Measurements from ENCODE around the gene KCNG2.

KCNG2 gene

DNA sequence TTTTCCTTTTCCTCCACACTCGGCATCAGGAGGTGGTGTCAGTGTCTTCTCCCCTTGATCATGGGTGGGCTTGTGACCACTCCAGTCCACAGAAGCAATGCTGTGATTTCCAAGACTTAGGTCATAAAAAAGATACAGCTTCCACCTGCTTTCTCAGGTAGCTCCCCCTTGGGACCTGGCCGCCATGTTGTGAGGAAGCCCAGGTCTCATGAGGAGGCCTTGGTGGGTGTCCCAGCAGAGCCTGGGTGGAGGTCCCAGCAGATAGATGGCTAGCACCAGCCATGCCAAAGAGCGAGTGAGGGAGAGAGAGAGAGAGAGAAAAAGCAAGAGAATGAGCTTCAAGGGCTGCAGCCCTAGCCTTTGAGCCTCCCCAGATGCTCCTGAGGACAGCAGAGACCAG, 137.8 kb downstream of the KCNG2 start:
- Histone ChIP-seq H3K4me2 (ENCODE audit: low read length) (no peak overlapping the region), H3K27me3 (ENCODE audit: insufficient read depth, low read length) (no peaks in the 10 kb centered on the region), H3K4me1 (ENCODE audit: control insufficient read depth in 1 of 2, insufficient read depth in 2 of 2, low read length in 2 of 2) (peaks cover 0 to 4% of the 10 kb centered on the region in 2 experiments), H2AFZ (ENCODE audit: insufficient read depth, low read length, poor library complexity) (no peak overlapping the region), H3K14ac (ENCODE audit: low read length) (no peak overlapping the region), H3K36me3 (ENCODE audit: control insufficient read depth in 1 of 2, insufficient read depth in 2 of 2, low read length in 2 of 2) (peaks cover 2 to 4% of the 10 kb centered on the region in 2 experiments), H3K79me2 (ENCODE audit: control insufficient read depth, insufficient read depth, low read length, poor library complexity) (no peaks in the 10 kb centered on the region), H3K9me3 (ENCODE audit: insufficient read depth, low read depth, low read length) (peaks cover 2% of the 10 kb centered on the region), H3K79me1 (ENCODE audit: low read length) (no peaks in the 10 kb centered on the region), H3K23ac (ENCODE audit: low read length) (no peak overlapping the region), H4K8ac (ENCODE audit: low read depth, low read length) (no peak overlapping the region), H4K91ac (ENCODE audit: low read depth, low read length) (no peak overlapping the region), H3K4ac (ENCODE audit: low read depth, low read length) (no peak overlapping the region), H3K9ac (ENCODE audit: low read length) (no peak overlapping the region), H2BK120ac (ENCODE audit: insufficient read depth, low read length, poor library complexity) (no peak overlapping the region), H2AK5ac (ENCODE audit: low read length) (no peak overlapping the region), H3K4me3 (ENCODE audit: low read depth, low read length) (no peak overlapping the region), H2BK12ac (ENCODE audit: low read length) (no peak overlapping the region), H4K12ac (ENCODE audit: low read depth, low read length) (no peak overlapping the region), H3K18ac (ENCODE audit: low read length) (no peak overlapping the region), H2BK5ac (ENCODE audit: low read depth, low read length, poor library complexity) (no peak overlapping the region), H3K27ac (ENCODE audit: low read depth, low read length) (no peak overlapping the region)
- no peak for DNase-seq
- WGBS (ENCODE audit: extremely low coverage, insufficient coverage, insufficient read length): no CpG with 5 or more reads among the region's 3 CpGs

DNA sequence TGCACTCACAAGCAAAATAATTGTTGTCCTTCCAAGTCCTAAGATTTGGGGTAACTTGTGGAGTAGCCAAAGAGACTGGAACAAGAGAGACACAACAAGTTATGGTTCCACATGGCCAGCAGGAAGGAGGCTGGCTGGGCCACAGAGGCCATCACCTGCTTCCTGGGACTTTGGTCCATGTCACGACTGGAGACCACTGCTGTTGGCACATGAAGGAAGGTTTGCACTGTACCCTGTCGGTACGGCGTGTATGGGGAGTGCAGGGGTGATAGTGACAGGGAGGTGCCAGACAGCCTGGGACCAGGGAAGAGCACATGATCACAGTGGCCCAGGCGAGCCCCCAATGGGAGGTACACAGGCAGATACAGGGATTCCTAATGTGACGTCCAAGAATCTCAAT, 138.2 kb downstream of the KCNG2 start:
- Histone ChIP-seq H4K8ac (ENCODE audit: low read depth, low read length) (no peak overlapping the region), H3K23ac (ENCODE audit: low read length) (no peak overlapping the region), H3K4me3 (ENCODE audit: low read depth, low read length) (no peak overlapping the region), H3K79me1 (ENCODE audit: low read length) (no peaks in the 10 kb centered on the region), H3K4me1 (ENCODE audit: control insufficient read depth in 1 of 2, insufficient read depth in 2 of 2, low read length in 2 of 2) (peaks cover 0 to 4% of the 10 kb centered on the region in 2 experiments), H3K9me3 (ENCODE audit: insufficient read depth, low read depth, low read length) (peaks cover 2% of the 10 kb centered on the region), H3K14ac (ENCODE audit: low read length) (no peak overlapping the region), H4K12ac (ENCODE audit: low read depth, low read length) (no peak overlapping the region), H3K18ac (ENCODE audit: low read length) (no peak overlapping the region), H2BK12ac (ENCODE audit: low read length) (no peak overlapping the region), H2BK120ac (ENCODE audit: insufficient read depth, low read length, poor library complexity) (no peak overlapping the region), H3K27me3 (ENCODE audit: insufficient read depth, low read length) (no peaks in the 10 kb centered on the region), H3K36me3 (ENCODE audit: control insufficient read depth in 1 of 2, insufficient read depth in 2 of 2, low read length in 2 of 2) (peaks cover 2 to 4% of the 10 kb centered on the region in 2 experiments), H3K4me2 (ENCODE audit: low read length) (no peak overlapping the region), H2AK5ac (ENCODE audit: low read length) (no peak overlapping the region), H3K4ac (ENCODE audit: low read depth, low read length) (no peak overlapping the region), H2AFZ (ENCODE audit: insufficient read depth, low read length, poor library complexity) (no peak overlapping the region), H4K91ac (ENCODE audit: low read depth, low read length) (no peak overlapping the region), H3K27ac (ENCODE audit: low read depth, low read length) (no peak overlapping the region), H3K79me2 (ENCODE audit: control insufficient read depth, insufficient read depth, low read length, poor library complexity) (no peaks in the 10 kb centered on the region), H2BK5ac (ENCODE audit: low read depth, low read length, poor library complexity) (no peak overlapping the region), H3K9ac (ENCODE audit: low read length) (no peak overlapping the region)
- DNase-seq: no peak
- WGBS (ENCODE audit: extremely low coverage, insufficient coverage, insufficient read length): no CpG with 5 or more reads among the region's 6 CpGs

DNA sequence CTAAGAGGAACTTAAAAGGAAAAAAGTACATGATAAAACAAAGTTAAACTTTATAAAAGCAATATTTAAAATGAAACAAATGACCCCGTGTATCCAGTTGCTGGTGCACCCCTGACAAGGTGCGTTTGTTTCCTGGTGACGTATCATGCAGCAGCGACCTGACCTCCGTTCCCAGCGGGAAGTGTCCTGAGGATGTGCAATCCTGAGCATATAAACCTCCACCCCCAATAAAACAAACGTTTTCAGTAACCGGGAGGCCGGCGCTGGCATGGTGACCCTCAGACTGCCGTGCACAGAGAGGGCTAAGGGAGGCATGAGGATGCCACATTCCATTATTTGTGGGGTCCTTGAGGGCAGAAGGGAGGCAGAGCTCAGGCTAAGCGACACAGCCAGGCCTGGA, 138.9 kb downstream of the KCNG2 start:
- H3K27ac ChIP-seq (ENCODE audit: low read depth, low read length): no peak overlapping the region
- H4K8ac ChIP-seq (ENCODE audit: low read depth, low read length): no peak overlapping the region
- H2BK12ac ChIP-seq (ENCODE audit: low read length): no peak overlapping the region
- H3K4ac ChIP-seq (ENCODE audit: low read depth, low read length): no peak overlapping the region
- no peak overlapping the region for H3K14ac ChIP-seq (ENCODE audit: low read length)
- no peak overlapping the region for H3K9ac ChIP-seq (ENCODE audit: low read length)
- WGBS (ENCODE audit: extremely low coverage, insufficient coverage, insufficient read length): no CpG with 5 or more reads among the region's 12 CpGs
- no peaks in the 10 kb centered on the region for H3K79me2 ChIP-seq (ENCODE audit: control insufficient read depth, insufficient read depth, low read length, poor library complexity)
- no peak overlapping the region for H2AK5ac ChIP-seq (ENCODE audit: low read length)
- H3K9me3 ChIP-seq (ENCODE audit: insufficient read depth, low read depth, low read length): peaks cover 2% of the 10 kb centered on the region
- H3K79me1 ChIP-seq (ENCODE audit: low read length): no peaks in the 10 kb centered on the region
- DNase-seq: no peak
- no peak overlapping the region for H2BK5ac ChIP-seq (ENCODE audit: low read depth, low read length, poor library complexity)
- H3K4me2 ChIP-seq (ENCODE audit: low read length): no peak overlapping the region
- no peak overlapping the region for H4K91ac ChIP-seq (ENCODE audit: low read depth, low read length)
- H2BK120ac ChIP-seq (ENCODE audit: insufficient read depth, low read length, poor library complexity): no peak overlapping the region
- no peak overlapping the region for H4K12ac ChIP-seq (ENCODE audit: low read depth, low read length)
- H3K27me3 ChIP-seq (ENCODE audit: insufficient read depth, low read length): no peaks in the 10 kb centered on the region
- H3K4me3 ChIP-seq (ENCODE audit: low read depth, low read length): no peak overlapping the region
- H3K23ac ChIP-seq (ENCODE audit: low read length): no peak overlapping the region
- H3K18ac ChIP-seq (ENCODE audit: low read length): no peak overlapping the region
- peaks cover 0 to 4% of the 10 kb centered on the region in 2 experiments for H3K4me1 ChIP-seq (ENCODE audit: control insufficient read depth in 1 of 2, insufficient read depth in 2 of 2, low read length in 2 of 2)
- H3K36me3 ChIP-seq (ENCODE audit: control insufficient read depth in 1 of 2, insufficient read depth in 2 of 2, low read length in 2 of 2): peaks cover 8 to 9% of the 10 kb centered on the region in 2 experiments
- no peak overlapping the region for H2AFZ ChIP-seq (ENCODE audit: insufficient read depth, low read length, poor library complexity)

DNA sequence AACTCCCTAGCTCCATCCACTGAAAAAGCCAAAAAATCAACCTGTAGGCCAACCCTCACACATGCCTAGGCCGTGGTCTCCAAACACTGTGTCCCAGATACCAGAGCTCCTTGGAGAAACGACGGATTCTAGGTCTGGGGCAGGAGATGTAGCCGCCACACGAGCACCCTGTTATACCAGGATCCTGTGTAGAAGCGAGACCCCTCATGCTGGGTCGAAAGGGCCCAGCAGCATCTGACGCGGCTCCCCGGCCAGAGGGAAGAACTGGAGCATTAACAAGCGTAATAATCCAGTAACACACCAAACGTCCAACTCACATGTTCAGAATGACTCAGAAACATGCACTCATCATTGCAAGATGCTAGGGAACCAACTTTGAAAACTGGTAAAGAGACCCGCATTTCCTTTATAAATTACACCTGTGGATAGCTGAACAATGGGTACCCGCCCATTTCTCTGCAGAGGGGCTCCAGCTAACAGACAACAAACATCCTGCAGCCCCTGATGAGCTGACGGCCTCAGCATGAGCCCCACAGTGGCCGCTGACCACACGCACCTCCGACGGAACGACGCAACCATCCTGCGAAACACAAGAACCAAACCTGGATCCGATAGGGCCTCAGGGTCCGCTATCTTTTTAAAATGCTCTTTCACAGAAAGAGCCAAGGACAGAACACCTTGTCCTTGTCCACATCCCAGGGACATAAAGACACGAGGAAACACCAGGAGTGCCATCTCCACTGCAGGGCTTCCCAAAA, 139.5 kb downstream of the KCNG2 start:
- no peak overlapping the region for H4K8ac ChIP-seq (ENCODE audit: low read depth, low read length)
- peaks cover 0 to 4% of the 10 kb centered on the region in 2 experiments for H3K4me1 ChIP-seq (ENCODE audit: control insufficient read depth in 1 of 2, insufficient read depth in 2 of 2, low read length in 2 of 2)
- H3K23ac ChIP-seq (ENCODE audit: low read length): no peak overlapping the region
- no peak overlapping the region for H2BK120ac ChIP-seq (ENCODE audit: insufficient read depth, low read length, poor library complexity)
- H3K4me2 ChIP-seq (ENCODE audit: low read length): no peak overlapping the region
- H4K12ac ChIP-seq (ENCODE audit: low read depth, low read length): no peak overlapping the region
- no peak overlapping the region for H3K9ac ChIP-seq (ENCODE audit: low read length)
- peaks cover 10 to 13% of the 10 kb centered on the region in 2 experiments for H3K36me3 ChIP-seq (ENCODE audit: control insufficient read depth in 1 of 2, insufficient read depth in 2 of 2, low read length in 2 of 2)
- no peak overlapping the region for H2AFZ ChIP-seq (ENCODE audit: insufficient read depth, low read length, poor library complexity)
- no peak overlapping the region for H2AK5ac ChIP-seq (ENCODE audit: low read length)
- H2BK5ac ChIP-seq (ENCODE audit: low read depth, low read length, poor library complexity): no peak overlapping the region
- H3K14ac ChIP-seq (ENCODE audit: low read length): no peak overlapping the region
- peaks cover 3% of the 10 kb centered on the region for H3K9me3 ChIP-seq (ENCODE audit: insufficient read depth, low read depth, low read length)
- DNase-seq: no peak
- no peak overlapping the region for H4K91ac ChIP-seq (ENCODE audit: low read depth, low read length)
- no peaks in the 10 kb centered on the region for H3K79me1 ChIP-seq (ENCODE audit: low read length)
- no peaks in the 10 kb centered on the region for H3K79me2 ChIP-seq (ENCODE audit: control insufficient read depth, insufficient read depth, low read length, poor library complexity)
- H3K27ac ChIP-seq (ENCODE audit: low read depth, low read length): no peak overlapping the region
- WGBS (ENCODE audit: extremely low coverage, insufficient coverage, insufficient read length): no CpG with 5 or more reads among the region's 25 CpGs
- H3K27me3 ChIP-seq (ENCODE audit: insufficient read depth, low read length): no peaks in the 10 kb centered on the region
- H3K4ac ChIP-seq (ENCODE audit: low read depth, low read length): no peak overlapping the region
- H3K18ac ChIP-seq (ENCODE audit: low read length): no peak overlapping the region
- no peak overlapping the region for H2BK12ac ChIP-seq (ENCODE audit: low read length)
- no peak overlapping the region for H3K4me3 ChIP-seq (ENCODE audit: low read depth, low read length)

All from trophoblast cell (in vitro differentiated cells and primary cell).